ENCODE data around the gene ARHGAP32.
"Not testable (repeated sequence)": the region's sequence is repeated elsewhere in the genome, so short reads cannot be mapped to it uniquely, and the experiment has no call there.

ARHGAP32 gene

DNA sequence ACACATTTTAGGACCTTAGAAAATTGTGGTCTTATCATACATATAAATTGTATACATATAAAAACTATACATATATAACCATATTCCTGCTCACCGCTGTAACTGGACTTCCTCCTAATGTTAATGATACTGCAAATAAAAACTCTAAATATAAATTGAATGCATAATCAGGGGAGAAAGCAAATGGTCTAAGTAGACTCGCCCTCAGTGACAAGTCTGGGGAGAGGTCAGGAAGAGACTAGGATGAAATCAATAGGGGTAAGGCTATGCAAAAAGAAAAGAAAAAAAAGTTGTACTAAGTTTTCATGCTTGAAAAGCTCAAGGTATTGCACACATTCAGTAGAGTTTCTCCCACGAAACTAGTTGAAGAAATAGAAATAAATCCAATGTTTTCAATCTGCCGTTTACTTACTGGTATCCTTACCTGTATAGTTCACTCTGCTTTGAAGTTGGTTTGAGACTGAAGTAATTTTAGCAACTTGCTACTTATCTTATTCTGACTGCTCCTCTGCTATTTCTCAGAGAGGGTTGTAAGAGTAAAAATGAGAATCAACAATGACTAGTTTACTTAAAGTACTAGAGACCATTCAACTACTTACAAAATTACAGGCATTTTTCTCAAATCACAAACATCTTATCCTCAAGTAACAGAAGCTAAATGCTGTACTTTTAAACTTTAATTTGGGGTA is 12.2 kb upstream of the ARHGAP32 start:
- no peak for DNase-seq (ENCODE audit: low read depth in 2 of 2, low spot score in 1 of 2)

DNA sequence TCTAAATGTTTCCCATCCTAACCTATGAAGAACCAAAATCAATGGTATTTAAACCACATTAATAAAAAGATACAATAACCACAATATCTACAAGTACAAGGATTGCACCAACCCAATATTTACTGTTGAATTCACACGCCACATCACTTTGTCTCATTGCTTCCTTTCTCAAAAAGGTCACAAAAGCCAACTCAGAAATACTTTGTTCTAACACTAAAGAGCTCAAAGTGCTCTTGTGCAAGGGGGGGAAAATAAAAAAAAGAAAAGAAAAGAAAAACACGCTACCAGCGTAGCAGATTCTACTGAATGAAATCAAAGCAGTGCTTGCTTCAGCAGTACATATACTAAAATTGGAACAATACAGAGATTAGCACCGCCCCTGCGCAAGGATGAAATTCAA is 10.5 kb upstream of the ARHGAP32 start:
- no peak for DNase-seq (ENCODE audit: low read depth in 2 of 2, low spot score in 1 of 2)

DNA sequence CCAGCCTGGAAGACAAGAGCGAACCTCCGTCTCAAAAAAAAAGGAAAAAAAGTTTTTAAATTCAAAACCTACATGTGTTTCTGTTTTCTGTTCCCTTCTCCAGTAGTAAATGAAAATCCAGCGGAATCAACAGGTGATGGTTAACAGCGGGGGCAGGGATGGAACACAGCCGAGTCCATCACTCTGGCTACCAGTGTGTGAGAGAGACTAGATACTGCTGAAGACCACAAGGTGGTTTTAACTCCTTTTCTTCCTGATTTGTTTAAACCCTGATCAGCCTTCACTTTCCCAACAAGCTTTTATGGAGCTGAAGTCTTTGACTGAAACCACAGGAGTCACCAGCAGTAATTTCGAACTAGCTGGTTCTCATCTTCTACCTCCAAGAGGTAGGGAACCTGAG is 3.6 kb upstream of the ARHGAP32 start:
- no peak for DNase-seq (ENCODE audit: low read depth in 2 of 2, low spot score in 1 of 2)

DNA sequence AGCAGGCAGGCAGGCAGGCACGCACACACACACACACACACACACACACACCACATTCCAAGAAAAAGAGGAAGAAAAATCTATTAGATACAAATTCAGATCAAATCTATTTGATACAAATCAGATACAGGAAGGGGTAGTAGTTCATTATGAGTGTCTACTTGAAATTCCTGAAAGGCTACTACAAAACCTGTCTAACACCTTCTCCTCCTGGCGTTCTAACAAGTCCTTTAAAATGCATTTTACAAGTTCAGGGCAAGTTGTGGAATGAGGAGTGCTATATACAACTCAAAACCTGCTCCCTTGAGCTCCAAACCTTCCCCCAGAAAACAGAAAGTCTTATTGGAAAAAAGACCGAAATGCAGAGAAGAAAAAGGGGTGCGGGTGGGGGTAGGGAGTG is 476 bp downstream of the ARHGAP32 start:
- DNase-seq (ENCODE audit: low read depth in 2 of 2, low spot score in 1 of 2): no peak

DNA sequence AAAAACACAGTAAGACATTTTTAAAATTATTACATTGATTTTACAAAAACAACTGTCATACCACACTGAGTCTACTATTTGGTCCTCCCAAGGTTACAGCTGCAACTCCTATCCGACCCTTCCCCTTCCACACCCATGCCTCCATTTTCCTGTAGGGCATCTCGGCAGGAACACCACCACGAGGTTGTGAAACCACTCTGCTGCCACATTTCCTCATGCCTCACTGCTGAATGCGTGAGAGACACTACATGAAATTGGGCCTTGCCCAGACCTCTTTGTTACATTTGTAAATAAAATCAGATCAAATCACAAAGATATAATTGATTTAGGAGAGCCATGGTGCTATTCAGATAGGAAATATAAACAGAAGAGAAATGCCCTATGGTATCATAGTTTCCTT is 2.0 kb downstream of the ARHGAP32 start:
- DNase-seq (ENCODE audit: low read depth in 2 of 2, low spot score in 1 of 2): no peak

DNA sequence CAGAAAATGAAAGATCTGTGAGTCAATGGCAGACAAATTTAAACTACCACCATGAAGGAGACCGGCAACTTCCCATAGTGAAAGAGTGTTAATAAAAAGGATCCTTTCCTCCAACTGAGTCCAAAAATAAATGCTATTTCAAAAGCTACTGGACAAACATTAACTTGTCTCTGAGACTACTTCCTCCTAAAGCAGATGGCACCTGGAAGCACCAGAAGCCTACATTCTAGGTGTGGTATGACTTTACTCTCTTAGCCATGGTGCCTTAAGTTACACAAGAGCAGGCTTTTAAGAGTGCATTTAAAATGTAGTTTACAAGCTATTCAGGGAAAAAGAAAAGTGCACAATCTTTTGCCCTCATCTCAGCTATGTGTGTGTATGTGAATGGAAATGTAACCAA is 2.5 kb downstream of the ARHGAP32 start:
- no peak for DNase-seq (ENCODE audit: low read depth in 2 of 2, low spot score in 1 of 2)

DNA sequence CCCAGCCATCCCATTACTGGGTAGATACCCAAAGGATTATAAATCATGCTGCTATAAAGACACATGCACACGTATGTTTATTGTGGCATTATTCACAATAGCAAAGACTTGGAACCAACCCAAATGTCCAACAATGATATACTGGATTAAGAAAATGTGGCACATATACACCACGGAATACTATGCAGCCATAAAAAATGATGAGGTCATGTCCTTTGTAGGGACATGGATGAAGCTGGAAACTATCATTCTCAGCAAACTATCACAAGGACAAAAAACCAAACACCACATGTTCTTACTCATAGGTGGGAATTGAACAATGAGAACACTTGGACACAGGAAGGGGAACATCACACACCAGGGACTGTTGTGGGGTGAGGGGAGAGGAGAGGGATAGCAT is 7.0 kb downstream of the ARHGAP32 start:
- not testable (repeated sequence) for DNase-seq (ENCODE audit: low read depth in 2 of 2, low spot score in 1 of 2)

DNA sequence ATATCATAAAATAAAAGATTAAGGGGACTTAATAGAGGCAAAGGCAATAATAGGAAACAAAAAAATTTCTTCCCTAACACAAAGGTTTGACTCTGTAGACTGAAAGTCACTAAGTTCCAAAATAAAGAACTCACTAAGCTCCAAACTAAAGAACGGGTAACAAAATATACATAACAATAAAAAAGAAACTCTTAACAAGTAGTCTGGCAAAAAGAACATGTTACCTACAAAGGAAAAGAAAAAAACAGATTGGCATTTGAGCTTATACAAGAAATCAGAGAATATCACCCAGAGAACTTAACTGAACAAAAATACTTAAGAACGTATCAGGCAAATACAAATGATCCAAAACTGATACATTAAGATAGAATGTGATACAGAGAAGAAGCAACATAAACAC is 7.5 kb downstream of the ARHGAP32 start:
- no peak for DNase-seq (ENCODE audit: low read depth in 2 of 2, low spot score in 1 of 2)

DNA sequence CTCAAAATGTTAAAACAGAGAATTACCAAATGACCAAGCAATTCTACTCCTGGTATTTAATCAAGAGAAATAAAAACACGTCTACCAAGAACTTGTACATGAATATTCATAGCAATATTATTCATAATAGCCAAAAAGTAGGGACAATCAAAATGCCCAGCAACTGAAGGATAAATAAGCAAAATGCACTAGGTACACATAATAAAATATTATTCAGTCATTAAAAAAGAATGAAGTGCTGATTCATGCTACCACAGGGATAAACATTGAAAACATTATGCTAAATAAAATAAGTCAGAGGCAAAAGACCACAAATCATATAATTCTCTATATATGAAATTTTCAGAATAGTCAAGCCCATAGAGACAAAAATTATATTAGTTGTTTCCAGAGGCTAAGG is 24.8 kb downstream of the ARHGAP32 start:
- no peak for DNase-seq (ENCODE audit: low read depth in 2 of 2, low spot score in 1 of 2)

DNA sequence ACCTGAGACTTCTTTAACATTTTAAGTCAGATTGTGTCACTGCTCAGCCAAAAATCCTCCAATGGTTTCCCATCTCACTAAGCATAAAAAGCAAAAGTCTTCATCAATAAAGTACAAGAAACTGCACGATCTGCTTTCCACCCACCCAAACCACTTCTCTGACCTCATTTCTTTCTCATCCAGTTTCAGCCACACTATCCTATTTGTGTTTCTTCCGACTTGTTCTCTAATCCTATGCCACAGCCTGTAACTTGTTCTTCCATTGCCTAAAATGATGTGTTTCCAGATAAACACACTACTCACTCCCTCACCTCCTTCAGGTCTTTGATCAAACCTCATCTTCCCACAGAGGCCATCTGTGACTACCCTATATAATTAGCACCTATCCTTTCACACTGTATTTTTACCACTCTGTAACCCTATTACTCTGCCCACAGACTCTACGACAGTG is 28.4 kb downstream of the ARHGAP32 start:
- no peak for DNase-seq (ENCODE audit: low read depth in 2 of 2, low spot score in 1 of 2)

DNA sequence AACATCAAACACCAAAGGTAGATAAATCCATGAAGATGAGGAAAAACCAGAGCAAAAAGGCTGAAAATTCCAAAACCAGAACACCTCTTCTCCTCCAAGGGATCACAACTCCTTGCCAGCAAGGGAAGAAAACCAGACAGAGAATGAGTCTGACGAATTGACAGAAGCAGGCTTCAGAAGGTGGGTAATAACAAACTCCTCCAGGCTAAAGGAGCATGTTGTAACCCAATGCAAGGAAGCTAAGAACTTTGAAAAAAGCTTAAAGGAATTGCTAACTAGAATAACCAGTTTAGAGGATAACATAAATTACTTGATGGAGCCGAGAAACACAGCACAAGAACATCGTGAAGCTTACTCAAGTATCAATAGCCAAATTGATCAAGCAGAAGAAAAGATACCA is 35.0 kb downstream of the ARHGAP32 start:
- not testable (repeated sequence) for DNase-seq (ENCODE audit: low read depth in 2 of 2, low spot score in 1 of 2)

DNA sequence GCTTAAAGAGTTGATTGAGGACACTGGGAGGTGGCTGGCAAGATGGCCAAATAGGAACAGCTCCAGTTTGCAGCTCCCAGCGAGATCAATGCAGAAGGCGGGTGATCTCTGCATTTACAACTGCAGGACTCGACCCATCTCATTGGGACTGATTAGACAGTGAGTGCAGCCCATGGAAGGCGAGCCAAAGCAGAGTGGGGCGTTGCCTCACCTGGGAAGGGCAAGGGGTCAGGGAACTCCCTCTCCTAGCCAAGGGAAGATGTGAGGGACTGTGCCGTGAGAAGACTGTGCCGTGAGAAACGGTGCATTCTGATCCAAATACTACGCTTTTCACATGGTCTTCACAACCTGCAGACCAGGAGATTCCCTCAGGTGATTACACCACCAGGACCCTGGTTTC is 36.4 kb downstream of the ARHGAP32 start:
- no peak for DNase-seq (ENCODE audit: low read depth in 2 of 2, low spot score in 1 of 2)

DNA sequence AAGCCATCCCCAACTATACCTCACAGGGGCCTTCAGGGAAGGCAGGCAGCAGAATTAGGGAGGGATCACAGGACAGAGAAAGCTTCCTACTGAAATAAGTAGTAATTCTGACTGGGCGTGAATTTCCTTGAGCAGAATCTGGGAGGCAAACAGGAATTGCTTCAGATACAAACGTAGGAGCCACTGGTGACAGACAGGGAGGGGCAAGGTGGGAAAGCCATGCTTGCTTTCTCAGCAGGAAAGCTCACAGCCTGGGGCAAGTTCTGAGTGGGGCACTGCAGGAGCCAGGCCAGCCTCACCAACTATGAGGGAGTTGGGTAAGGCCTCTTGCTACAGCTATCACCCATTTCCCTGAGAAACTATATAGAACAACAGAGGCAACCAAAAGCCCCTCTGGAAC is 43.6 kb downstream of the ARHGAP32 start:
- no peak for DNase-seq (ENCODE audit: low read depth in 2 of 2, low spot score in 1 of 2)

DNA sequence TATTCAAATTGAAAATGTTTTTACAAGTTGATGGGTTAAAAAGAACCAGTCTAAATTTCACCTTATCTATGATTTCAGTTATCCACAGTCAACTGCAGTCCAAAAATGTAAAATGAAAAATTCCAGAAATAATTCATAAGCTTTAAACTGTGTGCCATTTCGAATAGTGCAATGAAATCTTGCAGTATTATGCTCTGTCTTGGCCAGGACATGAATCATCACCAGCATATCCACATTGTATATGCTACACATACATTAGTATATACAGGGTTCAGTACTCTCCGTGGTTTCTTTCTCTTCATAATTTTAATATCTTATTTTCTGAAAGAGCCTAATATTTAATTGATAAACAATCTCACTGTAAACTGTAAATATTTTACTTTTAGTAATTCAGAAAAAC is 45.9 kb downstream of the ARHGAP32 start:
- DNase-seq (ENCODE audit: low read depth in 2 of 2, low spot score in 1 of 2): no peak

DNA sequence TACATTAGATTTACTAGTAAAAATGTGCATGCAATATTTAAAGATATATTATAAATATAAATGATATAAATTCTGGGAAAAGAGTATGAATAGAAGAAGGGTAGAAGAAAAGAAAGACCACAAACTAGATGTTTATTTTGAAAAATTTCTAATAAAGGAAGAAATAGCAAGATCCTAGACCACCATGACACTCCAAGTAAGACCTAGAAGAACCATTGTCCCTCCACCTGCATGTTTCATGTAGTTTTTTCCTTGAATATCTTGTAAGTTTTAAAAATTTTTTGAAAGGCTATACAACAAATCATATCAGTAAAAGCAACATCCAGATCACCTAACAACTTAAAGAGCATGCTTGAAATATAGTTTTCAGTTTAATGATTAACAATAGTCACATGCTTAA is 46.8 kb downstream of the ARHGAP32 start:
- DNase-seq (ENCODE audit: low read depth in 2 of 2, low spot score in 1 of 2): no peak

DNA sequence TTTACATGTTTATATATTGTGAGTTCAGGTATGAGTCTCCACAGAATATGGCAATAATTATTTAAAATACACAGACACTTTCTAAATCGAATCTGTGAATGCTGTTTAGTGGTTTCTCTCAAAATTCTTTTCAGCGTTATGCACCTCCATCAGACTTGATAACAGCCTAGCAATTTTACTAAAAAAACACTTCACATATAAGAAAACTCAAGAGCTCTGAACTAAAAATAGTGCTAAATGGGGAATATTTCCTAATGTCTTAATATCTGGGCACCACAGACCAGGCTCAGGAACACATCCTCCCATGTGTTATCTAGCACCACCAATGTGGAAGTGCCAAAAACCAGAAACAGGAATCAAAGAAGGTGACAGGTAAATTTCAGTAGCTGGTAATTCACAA is 47.9 kb downstream of the ARHGAP32 start:
- no peak for DNase-seq (ENCODE audit: low read depth in 2 of 2, low spot score in 1 of 2)

DNA sequence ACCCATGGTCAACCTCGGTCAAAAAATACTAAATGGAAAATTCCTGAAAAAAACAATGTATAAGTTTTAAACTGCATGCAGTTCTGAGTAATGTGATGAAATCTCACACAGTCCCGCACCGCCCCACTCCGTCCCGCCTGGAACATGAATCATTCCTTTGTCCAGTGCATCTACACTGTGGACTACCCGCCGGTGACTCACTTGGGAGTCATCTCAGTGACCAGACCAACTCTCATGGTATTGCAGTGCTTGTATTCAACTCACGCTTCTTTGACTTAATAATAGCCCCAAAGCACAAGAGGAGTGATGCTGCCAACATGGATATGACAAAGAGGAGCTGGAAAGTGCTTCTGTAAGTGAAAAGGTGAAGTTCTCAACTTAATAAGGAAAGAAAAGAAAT is 48.8 kb downstream of the ARHGAP32 start:
- no peak for DNase-seq (ENCODE audit: low read depth in 2 of 2, low spot score in 1 of 2)

DNA sequence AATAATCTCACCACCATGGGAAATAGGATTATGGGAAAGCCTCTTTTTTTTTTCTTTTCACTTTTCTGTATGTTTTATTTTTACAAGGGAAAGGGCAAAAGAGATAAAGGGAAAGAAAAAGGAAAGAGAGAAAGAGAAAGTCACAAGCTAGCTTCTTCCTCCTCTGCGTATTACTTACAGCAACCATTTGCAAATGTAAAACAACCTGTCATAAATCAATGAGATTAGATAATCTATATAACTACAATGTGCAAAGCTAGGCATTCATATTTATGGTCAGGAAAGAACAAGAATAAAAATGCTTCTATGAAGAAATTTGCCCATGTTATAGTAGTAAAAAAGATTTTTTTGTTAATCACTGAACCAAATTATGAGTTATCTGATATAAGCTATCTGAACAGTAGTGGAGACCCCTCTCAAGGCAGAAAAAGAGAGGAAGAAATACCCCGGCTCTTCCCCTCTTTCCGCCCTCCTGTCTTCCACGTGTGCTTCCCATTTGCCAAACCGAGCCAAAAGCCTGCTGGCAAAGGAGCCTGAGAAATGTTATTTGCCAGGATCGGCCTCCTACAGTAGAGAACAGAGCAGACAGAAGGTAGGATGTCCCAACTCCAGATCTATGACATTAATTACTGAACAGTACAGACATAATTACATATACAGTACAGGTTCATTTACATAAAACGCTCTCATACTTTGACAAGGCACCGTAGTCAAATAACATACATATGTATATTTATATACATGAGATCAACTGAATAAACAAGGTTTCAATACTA is 50.2 kb downstream of the ARHGAP32 start:
- no peak for DNase-seq (ENCODE audit: low read depth in 2 of 2, low spot score in 1 of 2)

DNA sequence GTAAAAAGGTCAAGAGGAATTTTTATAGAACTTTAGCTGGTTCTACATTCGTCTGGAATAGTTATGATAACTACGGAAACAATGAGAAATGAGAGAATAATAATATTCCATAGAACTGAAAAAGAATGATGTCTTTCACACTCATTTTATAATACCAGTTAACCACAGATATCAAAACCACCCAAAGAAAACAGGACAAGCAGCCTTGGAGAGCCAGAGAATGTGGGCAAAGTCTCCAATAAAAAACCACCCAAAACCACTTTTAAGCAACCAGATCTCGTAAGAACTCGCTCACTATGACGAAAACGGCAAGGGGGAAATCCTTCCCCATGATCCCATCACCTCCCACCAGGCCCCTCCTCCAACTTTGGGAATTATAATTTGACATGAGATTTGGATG is 60.8 kb downstream of the ARHGAP32 start:
- DNase-seq (ENCODE audit: low read depth in 2 of 2, low spot score in 1 of 2): no peak

DNA sequence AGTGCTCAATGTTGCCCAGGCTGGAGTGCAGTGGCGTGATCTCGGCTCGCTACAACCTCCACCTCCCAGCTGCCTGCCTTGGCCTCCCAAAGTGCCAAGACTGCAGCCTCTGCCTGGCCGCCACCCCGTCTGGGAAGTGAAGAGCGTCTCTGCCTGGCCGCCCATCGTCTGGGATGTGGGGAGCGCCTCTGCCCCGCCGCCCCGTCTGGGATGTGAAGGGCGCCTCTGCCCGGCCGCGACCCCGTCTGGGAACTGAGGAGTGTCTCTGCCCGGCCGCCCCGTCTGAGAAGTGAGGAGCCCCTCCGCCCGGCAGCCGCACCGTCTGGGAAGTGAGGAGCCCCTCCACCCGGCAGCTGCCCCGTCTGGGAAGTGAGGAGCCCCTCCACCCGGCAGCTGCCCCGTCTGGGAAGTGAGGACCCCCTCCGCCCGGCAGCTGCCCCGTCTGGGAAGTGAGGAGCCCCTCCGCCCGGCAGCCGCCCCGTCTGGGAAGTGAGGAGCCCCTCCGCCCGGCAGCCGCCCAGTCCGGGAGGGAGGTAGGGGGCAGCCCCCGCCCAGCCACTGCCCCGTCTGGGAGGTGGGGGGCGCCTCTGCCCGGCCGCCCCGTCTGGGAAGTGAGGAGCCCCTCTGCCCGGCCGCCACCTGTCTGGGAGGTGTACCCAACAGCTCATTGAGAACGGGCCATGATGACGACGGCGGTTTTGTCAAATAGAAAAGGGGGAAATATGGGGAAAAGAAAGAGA is 63.1 kb downstream of the ARHGAP32 start:
- not testable (repeated sequence) for DNase-seq (ENCODE audit: low read depth in 2 of 2, low spot score in 1 of 2)

DNA sequence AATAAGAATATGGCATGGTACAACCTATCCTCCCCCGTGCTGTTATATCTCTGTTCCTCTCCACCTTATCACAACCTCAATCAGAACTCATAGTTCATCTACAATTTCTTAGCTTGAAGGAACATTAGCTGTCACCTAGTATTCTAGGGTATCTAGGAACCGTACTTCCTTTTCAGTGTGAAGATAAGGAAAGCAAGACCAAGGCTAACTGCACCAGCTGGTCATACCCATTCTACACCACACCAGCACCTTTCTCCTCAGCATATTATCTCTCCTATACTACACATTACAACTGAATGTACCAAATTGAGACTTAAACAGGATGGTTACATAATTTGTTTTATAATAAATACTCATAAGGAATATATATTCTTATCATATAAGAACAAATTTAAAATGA is 73.1 kb downstream of the ARHGAP32 start:
- no peak for DNase-seq (ENCODE audit: low read depth in 2 of 2, low spot score in 1 of 2)
